GM12864 (cell line): Measurements from ENCODE around the gene EIF3B.

Experiments used
- DNase-seq: peaks from one replicate; pipeline ENCODE4 v3.0.0-alpha.2; 2011; ENCODE audit warnings: low read depth
- H3K4me3 ChIP-seq: 2 replicates; pipeline ENCODE4 v1.5.1; 2011; ENCODE audit warnings: mild to moderate bottlenecking, low read depth, low read length, control low read depth
- TF ChIP-seq, protein P1 (sequence below): IDR thresholded peaks from 2 replicates; pipeline ENCODE4 v1.5.1; 2011; ENCODE audit warnings: low read depth, mild to moderate bottlenecking, moderate library complexity, low read length, control low read depth, inconsistent platforms; ENCODE audit errors: missing control alignments

The EIF3B gene

DNA sequence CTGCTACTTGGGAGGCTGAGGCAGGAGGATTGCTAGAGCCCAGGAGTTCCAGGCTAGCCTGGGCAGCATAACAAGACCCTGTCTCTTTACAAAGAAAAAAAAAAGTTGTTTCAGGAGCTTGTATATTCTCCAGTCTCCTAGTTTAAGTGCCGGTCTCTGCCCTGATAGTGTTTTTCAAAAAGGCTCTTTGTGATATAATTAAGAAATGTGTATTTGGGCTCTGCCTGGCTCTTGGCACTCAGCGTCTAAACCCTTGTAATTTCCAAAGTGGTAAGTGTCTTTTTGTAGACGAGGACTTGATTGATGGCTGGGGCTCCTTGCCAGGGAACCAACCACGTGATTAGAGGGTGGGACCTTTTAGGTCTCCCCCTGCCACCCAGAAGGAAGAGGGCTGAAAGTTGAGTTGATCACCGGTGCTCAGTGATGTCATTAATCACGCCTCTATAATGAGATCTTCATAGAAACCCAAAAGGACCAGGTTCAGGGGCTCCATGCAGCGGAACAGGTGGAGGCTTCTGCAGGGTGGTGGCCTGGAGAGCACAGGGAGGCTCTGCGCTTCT is 4.4 kb downstream of the EIF3B start:
- no peak overlapping the region for H3K4me3 ChIP-seq
- TF ChIP-seq, protein P1, sequence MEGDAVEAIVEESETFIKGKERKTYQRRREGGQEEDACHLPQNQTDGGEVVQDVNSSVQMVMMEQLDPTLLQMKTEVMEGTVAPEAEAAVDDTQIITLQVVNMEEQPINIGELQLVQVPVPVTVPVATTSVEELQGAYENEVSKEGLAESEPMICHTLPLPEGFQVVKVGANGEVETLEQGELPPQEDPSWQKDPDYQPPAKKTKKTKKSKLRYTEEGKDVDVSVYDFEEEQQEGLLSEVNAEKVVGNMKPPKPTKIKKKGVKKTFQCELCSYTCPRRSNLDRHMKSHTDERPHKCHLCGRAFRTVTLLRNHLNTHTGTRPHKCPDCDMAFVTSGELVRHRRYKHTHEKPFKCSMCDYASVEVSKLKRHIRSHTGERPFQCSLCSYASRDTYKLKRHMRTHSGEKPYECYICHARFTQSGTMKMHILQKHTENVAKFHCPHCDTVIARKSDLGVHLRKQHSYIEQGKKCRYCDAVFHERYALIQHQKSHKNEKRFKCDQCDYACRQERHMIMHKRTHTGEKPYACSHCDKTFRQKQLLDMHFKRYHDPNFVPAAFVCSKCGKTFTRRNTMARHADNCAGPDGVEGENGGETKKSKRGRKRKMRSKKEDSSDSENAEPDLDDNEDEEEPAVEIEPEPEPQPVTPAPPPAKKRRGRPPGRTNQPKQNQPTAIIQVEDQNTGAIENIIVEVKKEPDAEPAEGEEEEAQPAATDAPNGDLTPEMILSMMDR, result no peak
- DNase-seq, result no peak

- TF ChIP-seq, protein P1, result no peak
- DNase-seq, result no peak
- H3K4me3 ChIP-seq, result no peak overlapping the region
Observed at GRCh38 chr7:2359610-2360009, 5.0 kb downstream of the EIF3B start.

DNA sequence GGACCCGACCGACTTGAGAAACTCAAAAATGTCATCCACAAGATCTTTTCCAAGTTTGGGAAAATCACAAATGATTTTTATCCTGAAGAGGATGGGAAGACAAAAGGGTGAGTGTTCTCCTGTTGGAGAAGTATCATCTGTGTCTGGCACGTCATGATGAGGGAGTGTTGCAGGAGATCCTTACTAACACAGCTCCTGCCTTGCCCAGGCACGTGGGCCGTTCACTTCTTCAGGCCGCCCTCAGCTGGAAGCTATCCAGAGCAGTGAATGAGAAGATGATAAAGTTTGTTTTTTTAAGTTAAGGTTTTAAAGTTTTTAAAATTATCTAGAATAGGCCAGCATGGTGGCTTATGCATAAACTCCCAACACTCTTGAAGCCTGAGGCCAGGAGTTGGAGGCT is 6.2 kb downstream of the EIF3B start:
- DNase-seq, result no peak
- H3K4me3 ChIP-seq, result no peak overlapping the region
- TF ChIP-seq, protein P1, result no peak

DNA sequence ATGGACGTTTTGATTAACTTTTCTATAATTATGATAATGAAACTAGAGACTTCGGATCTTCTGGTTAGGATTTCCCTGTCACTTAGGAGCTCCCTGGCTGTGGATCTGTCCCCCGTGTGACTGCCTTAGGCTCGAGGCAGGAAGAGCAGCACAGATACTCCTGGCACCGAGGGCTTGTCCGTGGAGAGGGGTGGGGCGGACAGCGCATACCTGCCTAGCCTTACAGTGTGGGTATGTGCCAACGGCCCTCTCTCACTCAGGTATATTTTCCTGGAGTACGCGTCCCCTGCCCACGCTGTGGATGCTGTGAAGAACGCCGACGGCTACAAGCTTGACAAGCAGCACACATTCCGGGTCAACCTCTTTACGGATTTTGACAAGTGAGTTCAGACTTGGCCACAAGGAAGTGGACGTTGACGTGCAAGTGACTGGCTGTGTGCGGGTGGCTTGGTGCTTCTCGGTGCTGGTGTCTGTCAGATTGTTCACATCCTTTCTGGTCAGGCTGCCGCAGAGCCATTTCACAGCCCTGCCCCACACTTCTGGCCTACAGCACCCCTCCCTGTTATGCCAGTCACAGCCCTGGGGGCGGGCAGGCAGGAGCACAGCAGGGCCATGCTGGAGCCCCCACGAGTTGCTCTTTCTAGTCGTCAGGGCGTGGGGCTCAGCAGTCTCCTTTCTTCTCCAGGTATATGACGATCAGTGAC is 7.9 kb downstream of the EIF3B start:
- no peak overlapping the region for H3K4me3 ChIP-seq
- no peak for DNase-seq
- TF ChIP-seq, protein P1, result no peak

DNA sequence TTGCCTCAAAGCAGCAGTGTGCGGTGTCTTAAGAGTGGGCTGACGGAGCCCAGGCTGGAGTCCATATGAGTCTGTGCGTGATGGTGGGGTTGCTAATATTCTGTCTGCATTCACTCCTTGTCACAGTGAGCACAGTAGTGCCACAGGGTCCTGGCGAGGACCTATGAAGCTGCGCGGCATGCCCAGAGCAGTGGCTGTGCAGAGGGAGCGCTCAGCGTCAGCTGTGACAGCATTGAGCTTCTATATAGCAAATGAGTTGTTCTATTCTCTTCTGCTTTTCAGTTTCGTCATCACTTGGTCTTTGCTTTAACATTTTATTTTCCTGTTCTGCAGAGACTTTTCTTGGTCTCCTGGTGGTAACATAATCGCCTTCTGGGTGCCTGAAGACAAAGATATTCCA is 14.5 kb downstream of the EIF3B start:
- no peak overlapping the region for H3K4me3 ChIP-seq
- TF ChIP-seq, protein P1, result no peak
- no peak for DNase-seq

DNA sequence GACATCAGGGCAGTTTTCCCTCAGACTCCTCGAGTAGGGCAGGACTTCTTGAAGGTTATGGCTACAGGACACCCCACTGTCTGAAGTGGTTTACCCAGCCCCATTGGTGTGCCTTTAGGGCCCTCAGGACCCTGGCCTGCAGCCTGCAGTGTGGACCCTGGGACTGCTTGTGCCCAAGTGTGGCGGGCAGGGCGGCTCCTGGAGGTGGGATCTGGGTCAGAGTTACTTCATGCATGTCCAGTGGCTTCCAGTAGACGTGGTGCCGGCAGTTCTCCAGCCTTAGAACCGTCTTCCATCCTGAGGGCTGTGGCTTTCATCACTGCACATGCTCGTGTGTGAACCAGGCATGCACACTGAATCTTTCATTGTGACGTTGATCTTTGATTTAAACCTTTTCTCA is 16.7 kb downstream of the EIF3B start:
- H3K4me3 ChIP-seq, result no peak overlapping the region
- TF ChIP-seq, protein P1, result no peak
- no peak for DNase-seq

DNA sequence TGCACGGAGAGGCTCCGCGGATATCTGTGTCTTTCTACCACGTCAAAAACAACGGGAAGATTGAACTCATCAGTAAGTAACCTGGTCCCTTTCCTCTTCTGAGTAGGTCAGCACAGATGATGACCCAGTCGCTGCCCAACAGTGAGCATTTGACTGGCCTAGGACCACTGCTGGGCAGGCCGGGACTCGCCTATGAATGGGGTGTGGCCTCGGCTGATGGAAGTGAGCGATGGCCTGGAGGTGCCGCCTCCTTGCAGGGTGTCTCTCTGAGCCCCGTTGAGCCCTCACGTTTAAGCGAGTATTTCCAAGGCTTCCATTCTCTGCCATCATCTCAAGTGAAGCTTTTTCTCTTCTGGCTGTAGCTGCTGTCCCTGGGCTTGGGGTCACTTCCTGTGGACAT is 18.1 kb downstream of the EIF3B start:
- TF ChIP-seq, protein P1, result no peak
- no peak for DNase-seq
- no peak overlapping the region for H3K4me3 ChIP-seq
